Left ventricle myocardium inferior (tissue), 1 donor: ENCODE measurements around the gene GPR107. TPM values are rescaled to one million over a fixed set of nuclear protein-coding genes. Genes with fewer than 3 reads are reported as not detected.

Experiments
- DNase-seq: peaks from one replicate; pipeline ENCODE4 v3.0.0-alpha.2; 2020
- H3K27ac ChIP-seq: fragments of 200-600 bp; replicated peaks from 2 replicates; pipeline ENCODE4 v1.8.0; 2021
- H3K27me3 ChIP-seq: fragments of 200-600 bp; 2 replicates; pipeline ENCODE4 v1.8.0; 2021; ENCODE audit warnings: low read depth
- H3K36me3 ChIP-seq: fragments of 200-600 bp; 2 replicates; pipeline ENCODE4 v1.8.0; 2021
- H3K4me1 ChIP-seq: fragments of 200-600 bp; 2 replicates; pipeline ENCODE4 v1.8.0; 2021
- H3K4me3 ChIP-seq: fragments of 200-600 bp; 2 replicates; pipeline ENCODE4 v1.8.0; 2021; ENCODE audit warnings: mild to moderate bottlenecking, moderate library complexity
- H3K9me3 ChIP-seq: fragments of 200-600 bp; replicated peaks from 2 replicates; pipeline ENCODE4 v1.8.0; 2021
- intact Hi-C: fragments of 100-400 bp; cut with micrococcal nuclease; formaldehyde crosslinking; loops from one replicate; pipeline ENCODE4 v1.11.0; 2022
- total RNA-seq: library from RNA; stranded (reverse); fragmentation: NEBNext Ultra II Directional; extraction: Animal tissue kit (Norgen Biotek cat#: 25700); gene quantifications from one replicate; pipeline ENCODE4 v1.2.1, GENCODE V29; 2021
- TF ChIP-seq, protein P1 (sequence below): fragments of 200-600 bp; IDR thresholded peaks from 2 replicates; pipeline ENCODE4 v1.8.0; 2021; ENCODE audit warnings: antibody characterized with exemption, mild to moderate bottlenecking, borderline replicate concordance
- donor health status: DM: no; HTN: yes; CAD: no; lungs with severe emphysema.

Gene GPR107
- total RNA-seq, 1 donor from 2014 or later: 23.3 TPM

DNA sequence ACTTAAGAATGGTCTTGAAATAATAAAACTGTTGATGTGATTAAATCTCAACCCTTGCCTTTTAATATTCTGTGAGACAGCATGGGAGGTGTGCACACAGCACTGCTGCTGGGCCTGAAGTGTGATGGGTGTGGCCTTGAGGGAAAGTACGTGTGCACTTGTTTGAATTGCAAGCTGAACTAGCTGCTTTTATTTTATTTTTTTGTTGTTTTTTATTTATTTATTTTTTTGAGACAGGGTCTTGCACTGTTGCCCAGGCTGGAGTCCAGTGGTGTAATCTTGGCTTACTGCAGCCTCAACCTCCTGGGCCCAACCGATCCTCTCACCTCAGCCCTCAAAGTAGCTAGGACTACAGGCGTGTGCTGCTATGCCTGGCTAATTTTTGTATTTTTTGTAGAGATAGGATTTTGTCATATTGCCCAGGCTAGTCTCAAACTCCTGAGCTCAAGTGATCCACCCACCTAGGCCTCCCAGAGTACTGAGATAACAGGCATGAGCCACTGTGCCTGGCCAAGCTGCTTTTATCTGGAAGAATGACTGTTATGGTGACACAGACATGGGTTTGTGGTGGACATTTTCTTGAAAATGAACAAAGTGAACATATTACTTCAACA, 58.9 kb downstream of the GPR107 start:
- TF ChIP-seq, protein P1, sequence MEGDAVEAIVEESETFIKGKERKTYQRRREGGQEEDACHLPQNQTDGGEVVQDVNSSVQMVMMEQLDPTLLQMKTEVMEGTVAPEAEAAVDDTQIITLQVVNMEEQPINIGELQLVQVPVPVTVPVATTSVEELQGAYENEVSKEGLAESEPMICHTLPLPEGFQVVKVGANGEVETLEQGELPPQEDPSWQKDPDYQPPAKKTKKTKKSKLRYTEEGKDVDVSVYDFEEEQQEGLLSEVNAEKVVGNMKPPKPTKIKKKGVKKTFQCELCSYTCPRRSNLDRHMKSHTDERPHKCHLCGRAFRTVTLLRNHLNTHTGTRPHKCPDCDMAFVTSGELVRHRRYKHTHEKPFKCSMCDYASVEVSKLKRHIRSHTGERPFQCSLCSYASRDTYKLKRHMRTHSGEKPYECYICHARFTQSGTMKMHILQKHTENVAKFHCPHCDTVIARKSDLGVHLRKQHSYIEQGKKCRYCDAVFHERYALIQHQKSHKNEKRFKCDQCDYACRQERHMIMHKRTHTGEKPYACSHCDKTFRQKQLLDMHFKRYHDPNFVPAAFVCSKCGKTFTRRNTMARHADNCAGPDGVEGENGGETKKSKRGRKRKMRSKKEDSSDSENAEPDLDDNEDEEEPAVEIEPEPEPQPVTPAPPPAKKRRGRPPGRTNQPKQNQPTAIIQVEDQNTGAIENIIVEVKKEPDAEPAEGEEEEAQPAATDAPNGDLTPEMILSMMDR: no peak
- peaks cover 51% of the 10 kb centered on the region for H3K36me3 ChIP-seq

DNA sequence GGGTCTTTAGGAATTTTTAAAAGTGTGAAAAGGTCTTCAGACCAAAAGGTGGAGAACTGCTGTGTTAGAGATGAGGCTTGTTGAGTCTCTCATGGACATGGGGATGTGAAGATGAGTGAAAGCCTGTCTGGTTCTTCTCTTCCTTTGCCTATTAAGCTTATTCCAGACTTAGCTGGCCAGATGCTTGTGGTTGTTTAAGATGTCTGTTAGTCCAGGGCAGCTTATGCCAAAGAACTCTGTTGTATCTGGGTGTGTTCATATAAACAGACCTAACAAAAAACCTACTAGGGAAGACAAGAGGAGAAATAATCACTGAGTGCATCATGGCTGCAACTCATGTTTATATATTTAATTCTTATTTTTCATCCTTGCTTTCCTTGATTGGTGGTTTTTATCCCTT, 61.0 kb downstream of the GPR107 start:
- intact Hi-C loops: no loop called here
- TF ChIP-seq, protein P1: no peak
- Histone ChIP-seq H3K27ac (no peak overlapping the region), H3K27me3 (no peaks in the 10 kb centered on the region), H3K4me3 (no peak overlapping the region), H3K4me1 (peaks cover 17% of the 10 kb centered on the region), H3K9me3 (no peaks in the 10 kb centered on the region), H3K36me3 (peaks cover 42% of the 10 kb centered on the region)
- DNase-seq: no peak

More for the DNA sequence above, 58.9 kb downstream of the GPR107 start:
- no peak overlapping the region for H3K27ac ChIP-seq
- no peaks in the 10 kb centered on the region for H3K27me3 ChIP-seq
- H3K4me1 ChIP-seq: peaks cover 6% of the 10 kb centered on the region
- H3K9me3 ChIP-seq: no peaks in the 10 kb centered on the region
- no peak for DNase-seq
- intact Hi-C loops: no loop called here
- H3K4me3 ChIP-seq: no peak overlapping the region

DNA sequence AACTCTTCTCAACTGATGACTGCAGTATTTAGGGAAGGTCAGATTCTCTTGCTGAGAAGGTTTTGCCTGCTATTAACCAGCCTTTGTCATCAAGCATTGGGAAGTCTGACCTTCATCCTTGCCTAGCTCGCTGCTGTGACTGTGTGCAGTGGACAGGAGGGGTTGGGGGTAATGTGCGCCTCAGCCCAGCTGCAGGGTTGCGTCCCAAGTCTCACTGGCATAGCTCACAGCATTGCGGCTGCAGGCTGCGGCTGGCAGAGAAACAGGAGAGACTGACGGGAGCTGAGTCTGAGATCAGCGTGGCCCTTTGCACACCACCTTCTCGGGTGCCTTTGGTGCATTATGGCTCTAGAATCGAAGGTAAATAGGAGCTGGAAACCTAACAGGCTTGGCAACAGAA, 62.6 kb downstream of the GPR107 start:
- H3K36me3 ChIP-seq: peaks cover 44% of the 10 kb centered on the region
- H3K9me3 ChIP-seq: no peaks in the 10 kb centered on the region
- intact Hi-C loops: no loop called here
- peaks cover 17% of the 10 kb centered on the region for H3K4me1 ChIP-seq
- no peaks in the 10 kb centered on the region for H3K27me3 ChIP-seq
- TF ChIP-seq, protein P1: no peak
- no peak overlapping the region for H3K4me3 ChIP-seq
- no peak for DNase-seq
- no peak overlapping the region for H3K27ac ChIP-seq

DNA sequence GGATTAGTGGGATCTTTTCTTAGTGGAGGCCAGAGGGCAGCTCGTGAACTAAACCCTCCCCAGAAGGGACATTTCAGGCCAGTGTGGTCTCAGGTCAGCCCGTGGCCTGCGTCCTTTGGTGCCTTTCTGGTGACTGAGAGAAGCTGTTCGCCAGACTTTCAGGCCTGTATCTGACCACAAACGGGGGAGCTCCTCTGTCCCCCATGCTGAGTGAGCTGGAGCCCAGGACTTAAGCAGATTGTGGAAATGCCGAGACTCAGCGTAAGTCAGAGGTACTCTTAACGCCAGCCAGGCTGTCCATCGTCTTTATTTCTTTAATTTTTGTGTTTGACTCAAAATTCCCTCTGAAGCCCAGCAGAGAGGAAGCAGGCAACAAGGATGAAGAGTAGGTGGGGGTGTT, 63.7 kb downstream of the GPR107 start:
- Histone ChIP-seq H3K4me1 (peaks cover 17% of the 10 kb centered on the region), H3K36me3 (peaks cover 44% of the 10 kb centered on the region), H3K27ac (no peak overlapping the region), H3K9me3 (no peaks in the 10 kb centered on the region), H3K4me3 (no peak overlapping the region), H3K27me3 (no peaks in the 10 kb centered on the region)
- intact Hi-C loops: no loop called here
- DNase-seq: no peak
- TF ChIP-seq, protein P1: no peak

DNA sequence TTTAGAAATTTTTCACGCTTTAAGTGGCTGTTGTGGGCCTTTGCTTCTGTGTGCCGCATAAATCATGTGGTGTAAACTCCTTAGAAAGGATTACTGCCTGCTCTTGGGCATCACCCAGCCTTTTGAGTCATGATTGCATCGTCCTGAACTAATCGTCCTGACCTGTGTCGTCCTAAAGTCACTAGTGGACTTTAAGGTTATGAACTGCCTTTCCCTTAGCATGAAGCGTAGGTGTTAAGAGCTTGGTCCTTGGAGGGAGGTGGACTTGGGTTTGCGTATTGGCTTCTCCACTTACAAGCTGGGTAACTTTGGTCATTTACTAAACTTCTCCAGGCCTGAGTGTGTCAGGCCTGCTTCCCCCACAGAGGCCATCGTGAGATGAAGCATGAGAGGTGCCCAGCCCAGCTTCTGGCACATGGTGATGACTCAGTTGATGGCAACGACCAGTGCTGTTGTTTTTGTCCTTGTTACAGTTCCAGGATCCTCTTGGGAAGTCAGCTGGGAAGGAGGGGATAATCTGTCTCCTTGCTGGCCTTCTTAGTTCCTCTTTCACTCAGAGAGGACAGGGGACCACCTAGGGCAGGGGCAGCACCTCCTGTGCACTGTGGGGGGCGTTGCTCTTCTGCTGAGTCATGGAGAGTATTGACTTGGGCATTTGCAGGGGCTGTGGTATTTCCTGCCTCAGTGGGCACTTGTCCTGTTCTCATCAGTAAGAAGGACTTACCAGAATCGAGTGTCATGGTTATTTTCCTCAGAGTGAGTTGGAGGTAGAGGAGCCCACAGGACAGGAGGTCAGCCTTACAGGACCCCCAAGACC, 64.3 kb downstream of the GPR107 start:
- no peak for DNase-seq
- no peak overlapping the region for H3K4me3 ChIP-seq
- peaks cover 49% of the 10 kb centered on the region for H3K36me3 ChIP-seq
- no peaks in the 10 kb centered on the region for H3K27me3 ChIP-seq
- H3K4me1 ChIP-seq: peaks cover 11% of the 10 kb centered on the region
- TF ChIP-seq, protein P1: no peak
- intact Hi-C loops: no loop called here
- no peaks in the 10 kb centered on the region for H3K9me3 ChIP-seq
- H3K27ac ChIP-seq: no peak overlapping the region
